HCT116 (cell line): ENCODE results near the gene ABRACL. TPM values are rescaled to one million over a fixed set of nuclear protein-coding genes. Genes with fewer than 3 reads are reported as not detected.

Experiments
- total RNA-seq: library from RNA; stranded (reverse); gene quantifications from one replicate; pipeline ENCODE4 v1.2.1, GENCODE V29; 2021; ENCODE audit not compliant: unreplicated experiment

The ABRACL gene
- total RNA-seq, 1 experiment from 2014 or later = 47.4 TPM

Other genes with a start within 250 kb of the ABRACL start
- gene ECT2L, start 232.7 kb upstream of the ABRACL start, total RNA-seq = not detected
- 52.7 TPM for gene REPS1, start 40.5 kb upstream of the ABRACL start, total RNA-seq
- gene HECA, start 106.3 kb downstream of the ABRACL start, total RNA-seq = 10.7 TPM